ENCODE data around the gene GPC5.
"Not testable (repeated sequence)": the region's sequence is repeated elsewhere in the genome, so short reads cannot be mapped to it uniquely, and the experiment has no call there.

The GPC5 gene

DNA sequence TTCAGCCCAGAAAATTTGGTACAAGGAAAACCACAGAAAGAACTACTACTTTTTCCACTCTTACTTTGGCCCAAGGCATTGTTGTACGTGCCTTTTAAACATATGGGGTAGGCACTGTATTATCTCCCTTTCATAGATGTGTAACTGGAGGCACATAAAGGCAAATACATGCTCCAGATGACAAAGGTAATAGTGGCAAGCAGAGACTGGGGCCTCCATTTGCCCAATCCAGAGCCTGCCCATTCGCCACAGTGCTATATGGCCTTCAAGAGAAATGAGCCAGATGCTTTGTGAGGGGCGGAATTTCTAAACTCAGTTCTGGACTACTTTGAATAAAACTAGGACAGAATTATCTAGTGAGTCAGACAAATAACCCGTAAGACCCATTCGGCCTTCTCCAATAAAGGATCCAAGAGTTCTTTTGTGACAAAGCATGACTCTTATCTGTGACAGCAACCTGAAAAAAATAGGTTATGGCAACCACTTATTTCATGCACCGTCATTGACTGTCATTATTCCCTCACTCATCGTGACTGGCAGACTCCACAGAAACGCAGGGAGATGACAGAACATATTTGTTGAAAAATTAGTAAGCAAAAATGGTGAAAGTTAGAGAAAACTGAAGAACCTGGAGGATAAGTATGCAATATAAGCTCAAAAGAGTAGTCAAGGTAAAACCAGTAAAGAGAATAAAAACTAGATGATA is 1116.2 kb downstream of the GPC5 start:
- DNase-seq, result no peak

DNA sequence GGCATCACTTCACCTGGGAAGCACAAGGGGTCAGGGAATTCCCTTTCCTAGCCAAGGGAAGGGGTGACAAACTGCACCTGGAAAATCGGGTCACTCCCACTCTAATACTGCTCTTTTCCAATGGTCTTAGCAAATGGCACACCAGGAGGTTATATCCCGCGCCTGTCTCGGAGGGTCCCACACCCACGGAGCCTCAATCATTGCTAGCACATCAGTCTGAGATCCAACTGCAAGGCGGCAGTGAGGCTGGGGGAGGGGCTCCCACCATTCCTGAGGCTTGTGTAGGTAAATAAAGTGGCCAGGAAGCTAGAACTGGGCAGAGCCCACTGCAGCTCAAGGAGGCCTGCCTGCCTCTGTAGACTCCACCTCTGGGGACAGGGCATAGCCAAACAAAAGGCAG is 1118.5 kb downstream of the GPC5 start:
- not testable (repeated sequence) for DNase-seq

DNA sequence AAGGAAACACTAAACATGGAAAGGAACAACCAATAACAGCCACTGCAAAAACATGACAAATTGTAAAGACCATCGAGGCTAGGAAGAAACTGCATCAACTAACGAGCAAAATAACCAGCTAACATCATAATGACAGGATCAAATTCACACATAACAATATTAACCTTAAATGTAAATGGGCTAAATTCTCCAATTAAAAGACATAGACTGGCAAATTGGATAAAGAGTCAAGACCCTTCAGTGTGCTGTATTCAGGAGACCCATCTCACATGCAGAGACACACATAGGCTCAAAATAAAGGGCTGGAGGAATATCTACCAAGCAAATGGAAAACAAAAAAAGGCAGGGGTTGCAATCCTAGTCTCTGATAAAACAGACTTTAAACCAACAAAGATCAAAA is 1120.2 kb downstream of the GPC5 start:
- DNase-seq, result not testable (repeated sequence)

DNA sequence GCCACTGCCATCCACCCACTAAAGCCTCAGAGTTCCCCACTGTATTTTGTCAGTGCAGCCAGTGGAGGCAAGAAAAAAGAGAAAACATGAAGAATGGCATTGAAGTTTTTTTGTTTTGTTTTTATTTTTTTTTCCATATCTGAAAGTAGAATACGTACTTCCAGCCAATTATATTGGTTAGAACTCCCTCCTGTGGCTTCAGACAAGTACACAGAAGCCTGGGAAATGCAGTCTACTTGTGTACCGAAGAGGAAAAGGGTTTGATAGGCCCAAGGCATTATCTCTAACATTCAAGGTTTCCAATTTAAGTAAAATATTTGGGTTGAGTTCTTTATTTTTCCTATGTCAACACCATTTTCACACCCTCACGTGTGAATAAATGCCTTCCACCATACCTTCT is 1131.9 kb downstream of the GPC5 start:
- DNase-seq, result no peak

DNA sequence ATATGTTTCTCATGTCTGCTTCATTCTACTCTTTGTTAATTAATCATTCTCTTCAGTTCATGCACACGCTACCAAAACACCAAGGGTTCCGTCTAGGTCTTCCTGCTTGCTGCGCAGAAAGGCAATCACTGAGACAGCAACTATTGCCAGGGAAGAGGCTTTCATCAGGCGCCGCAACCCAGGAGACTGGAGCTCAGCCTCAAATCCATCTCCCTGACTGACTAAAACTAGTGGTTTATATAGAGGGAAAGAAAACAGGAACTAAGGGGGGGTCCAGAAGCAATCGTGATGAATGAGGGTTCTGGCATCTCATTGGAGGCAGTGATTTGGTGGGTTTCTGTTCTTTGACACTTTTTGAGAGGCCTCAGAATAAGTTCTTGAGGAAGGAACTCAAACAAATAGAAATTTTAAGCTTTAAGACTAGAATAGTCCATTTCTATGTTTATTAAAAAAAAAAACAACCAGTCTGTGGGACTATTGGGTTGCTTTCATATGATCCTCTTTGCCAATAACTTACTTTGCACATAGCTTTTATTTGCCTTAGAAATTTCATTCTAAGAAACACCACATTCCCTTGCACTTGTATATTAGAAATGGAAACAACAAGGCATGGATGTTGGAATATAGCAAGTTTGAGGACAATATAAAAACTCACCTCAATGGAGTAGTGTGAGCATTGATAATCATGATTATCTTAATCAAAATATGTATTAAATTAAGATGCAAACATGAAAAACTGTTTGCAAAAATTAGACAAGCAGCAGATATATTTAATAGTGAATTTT is 1137.0 kb downstream of the GPC5 start:
- DNase-seq, result no peak

DNA sequence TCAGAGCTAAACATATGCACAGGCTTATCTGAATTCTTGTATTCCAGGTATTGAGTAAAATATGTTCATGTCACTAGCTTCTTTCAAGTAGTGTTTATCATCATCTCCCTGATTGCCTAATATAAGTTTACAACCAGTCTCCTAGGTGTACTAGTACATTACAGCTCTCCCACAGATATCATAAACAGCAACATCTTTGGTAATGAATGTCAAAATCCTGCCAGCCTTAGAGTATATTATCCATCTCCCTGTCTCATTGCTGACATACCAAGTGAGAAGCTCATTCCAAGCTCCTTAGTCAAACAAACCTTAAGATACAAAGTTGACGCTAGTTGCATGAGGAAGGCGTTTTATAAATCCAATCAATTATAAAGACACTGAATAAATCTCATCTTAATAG is 1139.0 kb downstream of the GPC5 start:
- no peak for DNase-seq

DNA sequence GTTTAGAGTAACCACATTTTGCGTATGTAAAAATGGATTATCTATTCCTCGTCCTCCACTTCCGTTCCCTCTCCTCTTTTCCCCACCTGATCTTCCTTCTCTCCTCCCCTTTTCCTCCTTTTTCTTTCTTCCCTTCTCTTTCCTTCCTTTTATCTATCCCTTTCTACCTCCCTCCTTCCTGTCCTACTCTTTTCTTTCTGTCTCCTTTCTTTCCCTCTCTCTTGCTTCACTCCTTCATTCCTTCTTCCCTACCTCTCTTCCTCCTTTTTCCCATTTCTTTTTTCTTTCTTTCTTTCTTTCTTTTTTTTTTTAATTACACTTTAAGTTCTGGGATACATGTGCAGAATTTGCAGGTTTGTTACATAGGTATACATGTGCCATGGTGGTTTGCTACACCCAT is 1139.7 kb downstream of the GPC5 start:
- no peak for DNase-seq

- DNase-seq, result not testable (repeated sequence)
Measured at GRCh38 chr13:92539148-92539547, 1140.7 kb downstream of the GPC5 start.

GRCh38 chr13:92547266-92547665 is 1148.8 kb downstream of the GPC5 start:
- DNase-seq, result no peak

GRCh38 chr13:92549276-92549675 is 1150.9 kb downstream of the GPC5 start:
- no peak for DNase-seq

GRCh38 chr13:92553470-92554114 is 1155.2 kb downstream of the GPC5 start:
- no peak for DNase-seq

DNA sequence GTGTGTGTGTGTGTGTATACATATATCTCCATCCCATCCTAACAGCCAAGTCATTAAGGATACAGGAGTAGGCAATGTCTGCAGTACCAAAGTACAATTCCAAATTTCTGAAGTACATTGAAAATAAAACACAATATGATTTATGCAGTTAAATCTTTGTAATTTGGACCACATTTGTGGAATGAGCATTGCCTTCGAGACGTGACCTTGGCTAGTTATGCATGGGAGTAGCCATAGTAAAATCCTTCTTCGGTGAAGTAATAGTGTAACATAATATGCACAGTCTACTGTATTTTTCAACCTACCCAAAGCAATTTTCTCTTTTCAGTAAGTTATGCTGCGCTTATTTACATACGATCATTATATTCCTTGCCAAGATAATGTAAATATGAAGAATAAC is 1162.5 kb downstream of the GPC5 start:
- DNase-seq, result no peak

DNA sequence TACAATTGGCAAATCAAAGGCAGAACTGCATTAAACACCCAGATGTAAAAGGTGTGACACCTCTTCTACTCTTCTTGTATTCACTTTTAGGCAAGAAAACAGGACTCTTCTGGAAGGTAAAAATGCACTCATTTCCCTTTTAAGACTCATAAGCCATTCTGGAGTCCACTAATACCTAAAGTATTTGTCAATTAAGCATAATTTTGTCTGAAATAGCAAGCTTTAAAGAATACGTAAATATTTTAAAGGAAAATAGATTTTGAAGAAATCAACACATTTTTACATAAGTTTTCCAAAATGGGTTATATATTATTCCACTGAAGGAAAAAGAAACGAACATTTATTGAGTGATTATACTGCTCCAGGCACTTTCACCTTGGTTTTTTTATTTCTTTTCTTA is 1166.5 kb downstream of the GPC5 start:
- DNase-seq, result no peak

DNA sequence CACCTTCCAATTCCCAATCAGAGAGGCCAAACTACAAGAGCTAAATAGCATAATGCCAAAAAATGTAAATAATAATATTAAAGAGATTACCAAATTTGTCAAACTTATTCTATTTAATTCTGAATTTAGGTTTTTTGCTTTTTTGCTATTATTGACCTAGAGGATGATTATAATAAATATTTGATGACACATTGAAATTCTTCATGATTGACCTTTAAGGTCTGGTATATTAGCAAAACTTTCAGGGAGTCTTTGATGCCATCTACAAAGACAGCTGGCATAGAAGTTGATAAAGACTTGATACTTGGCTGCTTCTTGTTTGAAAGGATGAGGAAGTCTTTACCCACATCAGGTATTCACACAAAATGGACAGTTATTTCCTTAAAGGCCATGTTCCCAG is 1168.3 kb downstream of the GPC5 start:
- DNase-seq, result no peak

GRCh38 chr13:92572190-92572589 is 1173.8 kb downstream of the GPC5 start:
- no peak for DNase-seq

GRCh38 chr13:92573467-92574057 is 1175.1 kb downstream of the GPC5 start:
- DNase-seq, result peak; percentile 27

DNA sequence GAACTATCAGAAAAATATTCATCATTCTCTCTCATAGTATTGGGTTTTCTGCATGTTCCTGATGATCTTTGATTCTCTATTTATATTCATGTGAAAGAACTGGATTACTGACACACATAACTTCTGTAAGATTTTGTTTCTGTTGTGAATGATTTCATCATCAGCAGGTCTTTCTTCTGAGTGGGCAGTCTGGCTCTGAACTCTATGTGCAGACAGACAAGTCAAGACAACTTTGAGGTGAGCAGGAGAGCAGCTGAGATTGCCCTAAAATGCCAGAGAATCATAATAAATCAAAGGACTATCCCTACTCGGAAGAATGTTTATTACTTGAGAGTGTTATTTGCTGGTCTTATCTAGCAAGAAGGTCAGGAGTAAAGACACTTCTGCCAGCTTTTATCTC is 1176.1 kb downstream of the GPC5 start:
- DNase-seq, result no peak

- no peak for DNase-seq
Measured at GRCh38 chr13:92575777-92576176, 1177.4 kb downstream of the GPC5 start.

GRCh38 chr13:92578358-92578757 is 1179.9 kb downstream of the GPC5 start:
- no peak for DNase-seq

- DNase-seq, result no peak
Measured at GRCh38 chr13:92589955-92590354, 1191.5 kb downstream of the GPC5 start.

GRCh38 chr13:92590503-92590908 is 1192.1 kb downstream of the GPC5 start:
- no peak for DNase-seq

DNA sequence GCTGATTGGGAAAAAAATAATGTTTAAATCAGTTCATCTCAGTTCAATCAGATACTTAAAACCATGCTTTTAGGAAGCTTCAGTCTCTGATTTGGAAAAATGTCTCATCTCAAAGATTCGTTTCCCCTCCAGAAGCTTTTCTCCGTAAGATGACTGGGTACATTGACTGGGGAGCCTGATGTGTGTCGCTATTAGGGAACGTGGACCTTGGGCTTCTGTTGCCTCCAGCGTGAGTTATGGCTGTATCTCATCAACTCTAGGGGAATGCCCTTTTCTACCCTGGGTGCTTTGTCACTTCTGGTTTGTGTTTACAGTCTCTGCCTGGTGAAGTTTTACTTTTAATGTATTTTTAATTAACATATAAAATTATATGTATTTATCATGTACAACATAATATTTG is 1192.7 kb downstream of the GPC5 start:
- DNase-seq, result no peak

DNA sequence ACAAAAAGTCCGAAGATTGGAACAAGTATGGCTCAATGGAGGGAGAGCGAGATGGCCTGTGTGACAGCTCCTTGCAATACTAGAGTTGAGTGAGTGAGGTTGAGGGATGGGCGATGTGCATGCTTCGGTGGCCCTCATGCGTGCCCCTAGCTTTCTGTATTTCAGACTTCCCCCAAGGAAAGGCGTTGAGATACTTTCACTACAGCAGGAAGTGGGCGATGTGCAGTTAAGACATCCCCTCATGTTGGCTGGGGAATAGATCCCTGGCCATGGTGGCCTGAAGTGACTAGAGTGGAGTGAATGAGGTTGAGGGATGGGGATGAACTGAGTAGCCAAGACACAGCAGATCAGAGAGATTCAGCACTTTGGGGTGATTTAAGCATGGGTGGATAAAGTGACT is 1194.3 kb downstream of the GPC5 start:
- no peak for DNase-seq

DNA sequence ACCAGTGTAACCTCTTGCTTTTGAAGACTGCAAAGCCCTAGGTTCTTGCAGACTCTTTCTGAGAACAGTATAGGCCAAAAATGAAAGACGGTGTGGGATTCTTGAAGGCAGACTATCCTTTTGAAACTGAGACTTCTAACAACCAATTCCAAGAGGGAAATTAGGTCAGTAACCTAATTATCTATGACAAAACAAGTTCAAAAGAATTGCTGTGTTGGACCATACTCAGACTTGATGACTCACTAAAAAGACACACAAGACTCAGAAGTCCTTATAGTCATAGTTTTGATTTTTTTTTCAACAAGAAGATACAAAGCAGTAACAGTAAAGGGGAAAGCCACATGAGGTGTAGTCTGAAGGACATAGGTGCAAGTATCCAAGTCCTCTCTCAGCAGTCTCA is 1204.1 kb downstream of the GPC5 start:
- no peak for DNase-seq

Measured in RPMI8226 (cell line).